ENCODE results near the gene CACNA1F. TPM values are rescaled to one million over a fixed set of nuclear protein-coding genes. Genes with fewer than 3 reads are reported as not detected.

The CACNA1F gene
- under 0.01 TPM in 1 of 2 replicates, not detected in the other for total RNA-seq

GRCh38 chrX:49233176-49233575 is at the start of gene CACNA1F:
CACNA1F (minus strand) TSS chrX:49233340; CDS start chrX:49233309, 31 bp downstream.

GRCh38 chrX:49269767-49270248 is 36.7 kb upstream of the CACNA1F start, which contains the start of gene PPP1R3F:
PPP1R3F (plus strand) TSS chrX:49269793; CDS start chrX:49269870, 77 bp downstream.

GRCh38 chrX:49264460-49264859 is 31.3 kb upstream of the CACNA1F start, which contains the start of gene FOXP3:
FOXP3 (minus strand) TSS chrX:49264710; CDS start chrX:49258505, 6,205 bp downstream.

GRCh38 chrX:49199906-49200771 is 33.0 kb downstream of the CACNA1F start, which contains the start of gene SYP:
SYP (minus strand) TSS chrX:49200193; CDS start chrX:49200186, 7 bp downstream.

GRCh38 chrX:49186125-49187027 is 46.8 kb downstream of the CACNA1F start, which contains the start of gene PRICKLE3:
PRICKLE3 (minus strand) TSS chrX:49186373; CDS start chrX:49186297, 76 bp downstream.

GRCh38 chrX:49171752-49172279 is 61.3 kb downstream of the CACNA1F start, which contains the start of gene PLP2:
PLP2 (plus strand) TSS chrX:49171898; CDS start chrX:49172001, 103 bp downstream.

GRCh38 chrX:49162620-49163019 is 70.5 kb downstream of the CACNA1F start, which contains the start of gene MAGIX:
MAGIX (plus strand) TSS chrX:49162758; CDS start chrX:49162890, 132 bp downstream.

Other genes starting within 250 kb of the CACNA1F start
- 23.1 and 29.9 TPM in 2 replicates for gene GRIPAP1, start 231.1 kb downstream of the CACNA1F start, total RNA-seq
- 42.5 and 42.7 TPM in 2 replicates for gene TFE3, start 190.0 kb downstream of the CACNA1F start, total RNA-seq
- 0.11 and 0.37 TPM in 2 replicates for gene CCDC120, start 174.3 kb downstream of the CACNA1F start, total RNA-seq
- gene PRAF2, start 159.3 kb downstream of the CACNA1F start, total RNA-seq = 6.6 and 9.1 TPM in 2 replicates
- gene WDR45, start 153.5 kb downstream of the CACNA1F start, total RNA-seq = 30.1 and 39.6 TPM in 2 replicates
- gene GPKOW, start 109.6 kb downstream of the CACNA1F start, total RNA-seq = 18.2 and 25.7 TPM in 2 replicates
- 1.4 and 2.4 TPM in 2 replicates for gene MAGIX, start 70.6 kb downstream of the CACNA1F start, total RNA-seq
- 16.0 and 17.7 TPM in 2 replicates for gene PLP2, start 61.4 kb downstream of the CACNA1F start, total RNA-seq
- gene PRICKLE3, start 47.0 kb downstream of the CACNA1F start, total RNA-seq = 5.3 and 5.9 TPM in 2 replicates
- gene SYP, start 33.1 kb downstream of the CACNA1F start, total RNA-seq = 0.12 and 0.33 TPM in 2 replicates
- 8.7 and 10.5 TPM in 2 replicates for gene CCDC22, start 2.1 kb upstream of the CACNA1F start, total RNA-seq
- not detected in 2 replicates for gene FOXP3, start 31.4 kb upstream of the CACNA1F start, total RNA-seq
- gene PPP1R3F, start 36.5 kb upstream of the CACNA1F start, total RNA-seq = 2.4 and 7.5 TPM in 2 replicates
- not detected in 2 replicates for gene GAGE10, start 70.3 kb upstream of the CACNA1F start, total RNA-seq
- gene GAGE12J, start 88.7 kb upstream of the CACNA1F start, total RNA-seq = not detected in 2 replicates
- not detected in 2 replicates for gene GAGE13, start 98.2 kb upstream of the CACNA1F start, total RNA-seq

Measured in uterine smooth muscle cell (primary cell).